Tibial nerve (tissue), 3 donors: ENCODE measurements around the gene RBFOX1.

Experiments used
- POLR2A ChIP-seq, 2 donors: fragments of 450-650 bp; IDR thresholded peaks; one replicate each; pipeline ENCODE4 v1.6.1; 2017; ENCODE audit warnings: antibody characterized with exemption in 2 of 2, mild to moderate bottlenecking in 2 of 2, moderate library complexity in 2 of 2
- TF ChIP-seq, protein P1 (sequence below), 5 experiments: fragments of 200-600 bp in 3 of 5; fragments of 450-650 bp in 2 of 5; sonication (generic) in 3 of 5; IDR thresholded peaks; one replicate each; pipeline ENCODE4 v1.5.1; 2016 to 2019; ENCODE audit warnings: antibody characterized with exemption in 5 of 5, mild to moderate bottlenecking in 3 of 5, moderate library complexity in 2 of 5

DNA sequence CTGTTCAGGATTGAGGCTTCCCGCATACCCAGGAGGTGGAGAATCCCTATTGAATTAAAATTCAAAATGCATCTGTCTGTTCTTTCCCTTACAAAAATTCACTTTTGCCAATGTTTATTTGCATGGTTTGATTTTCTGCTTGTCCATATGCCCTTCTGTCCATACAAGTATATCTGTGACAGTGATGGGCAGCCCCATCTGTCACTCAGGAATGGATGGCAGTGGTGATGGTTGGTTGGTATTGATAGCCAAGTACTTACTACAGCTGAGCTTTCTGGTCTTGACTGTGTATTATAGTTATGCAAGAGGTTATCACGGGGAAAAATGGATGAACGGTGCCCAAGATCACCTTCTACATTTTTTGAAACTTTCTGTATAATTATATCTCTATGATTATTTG is 171.0 kb downstream of the RBFOX1 start:
- TF ChIP-seq, protein P1, sequence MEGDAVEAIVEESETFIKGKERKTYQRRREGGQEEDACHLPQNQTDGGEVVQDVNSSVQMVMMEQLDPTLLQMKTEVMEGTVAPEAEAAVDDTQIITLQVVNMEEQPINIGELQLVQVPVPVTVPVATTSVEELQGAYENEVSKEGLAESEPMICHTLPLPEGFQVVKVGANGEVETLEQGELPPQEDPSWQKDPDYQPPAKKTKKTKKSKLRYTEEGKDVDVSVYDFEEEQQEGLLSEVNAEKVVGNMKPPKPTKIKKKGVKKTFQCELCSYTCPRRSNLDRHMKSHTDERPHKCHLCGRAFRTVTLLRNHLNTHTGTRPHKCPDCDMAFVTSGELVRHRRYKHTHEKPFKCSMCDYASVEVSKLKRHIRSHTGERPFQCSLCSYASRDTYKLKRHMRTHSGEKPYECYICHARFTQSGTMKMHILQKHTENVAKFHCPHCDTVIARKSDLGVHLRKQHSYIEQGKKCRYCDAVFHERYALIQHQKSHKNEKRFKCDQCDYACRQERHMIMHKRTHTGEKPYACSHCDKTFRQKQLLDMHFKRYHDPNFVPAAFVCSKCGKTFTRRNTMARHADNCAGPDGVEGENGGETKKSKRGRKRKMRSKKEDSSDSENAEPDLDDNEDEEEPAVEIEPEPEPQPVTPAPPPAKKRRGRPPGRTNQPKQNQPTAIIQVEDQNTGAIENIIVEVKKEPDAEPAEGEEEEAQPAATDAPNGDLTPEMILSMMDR (IDR thresholded peaks at IDR 0.05) = no peak
- no peak for TF ChIP-seq POLR2A (IDR thresholded peaks at IDR 0.05)
